ENCODE data around the gene ZBTB7A.
A peak's percentile ranks its signal among the peaks of the same experiment; 100 is the strongest.

- peak in 1 of 4 donors; percentile 6 for TF ChIP-seq POLR2A (IDR thresholded peaks at IDR 0.05)
- no peak for TF ChIP-seq CTCF (IDR thresholded peaks at IDR 0.05)
Measured at GRCh38 chr19:4064496-4065260, 2.0 kb downstream of the ZBTB7A start.

Data from esophagus squamous epithelium (tissue), 4 donors.